ENCODE data around the gene GRIK5.
"Not testable (repeated sequence)": the region's sequence is repeated elsewhere in the genome, so short reads cannot be mapped to it uniquely, and the experiment has no call there.

Gene GRIK5

DNA sequence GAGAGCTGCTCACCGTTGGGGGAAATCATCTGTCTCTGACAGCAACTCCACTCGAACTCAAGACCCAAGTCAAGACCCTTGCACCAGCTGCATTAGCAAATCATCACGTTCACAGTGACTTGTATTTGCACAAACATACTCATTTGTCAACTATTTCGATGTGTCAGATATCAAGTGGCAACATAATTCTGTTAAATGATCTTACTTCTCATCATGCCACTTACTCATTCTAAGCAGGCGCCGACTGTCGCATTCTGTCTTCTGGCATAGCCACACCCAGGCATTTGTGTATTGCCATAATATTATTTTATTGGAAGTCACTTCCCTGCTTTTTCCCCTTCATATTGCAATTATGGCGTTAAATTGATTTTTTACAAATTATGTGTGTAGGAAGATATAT, 53.0 kb downstream of the GRIK5 start:
- no peak for DNase-seq (ENCODE audit: low read depth)

DNA sequence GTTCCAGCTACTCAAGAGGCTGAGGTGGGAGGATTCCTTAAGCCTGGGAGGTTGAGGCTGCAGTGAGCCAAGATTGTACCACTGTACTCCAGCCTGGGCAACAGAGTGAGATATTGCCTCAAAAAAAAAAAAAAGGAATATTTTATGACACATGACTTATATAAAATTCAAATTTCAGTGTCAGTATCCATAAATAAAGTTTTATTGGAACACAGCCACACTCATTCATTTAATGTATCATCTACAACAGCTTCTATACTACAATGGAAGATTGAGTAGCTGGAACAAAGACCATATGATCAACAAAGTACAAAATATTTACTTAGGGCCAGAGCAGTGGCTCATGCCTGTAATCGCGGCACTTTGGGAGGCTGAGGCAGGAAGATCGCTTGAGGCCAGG, 57.3 kb downstream of the GRIK5 start:
- DNase-seq (ENCODE audit: low read depth) = not testable (repeated sequence)

DNA sequence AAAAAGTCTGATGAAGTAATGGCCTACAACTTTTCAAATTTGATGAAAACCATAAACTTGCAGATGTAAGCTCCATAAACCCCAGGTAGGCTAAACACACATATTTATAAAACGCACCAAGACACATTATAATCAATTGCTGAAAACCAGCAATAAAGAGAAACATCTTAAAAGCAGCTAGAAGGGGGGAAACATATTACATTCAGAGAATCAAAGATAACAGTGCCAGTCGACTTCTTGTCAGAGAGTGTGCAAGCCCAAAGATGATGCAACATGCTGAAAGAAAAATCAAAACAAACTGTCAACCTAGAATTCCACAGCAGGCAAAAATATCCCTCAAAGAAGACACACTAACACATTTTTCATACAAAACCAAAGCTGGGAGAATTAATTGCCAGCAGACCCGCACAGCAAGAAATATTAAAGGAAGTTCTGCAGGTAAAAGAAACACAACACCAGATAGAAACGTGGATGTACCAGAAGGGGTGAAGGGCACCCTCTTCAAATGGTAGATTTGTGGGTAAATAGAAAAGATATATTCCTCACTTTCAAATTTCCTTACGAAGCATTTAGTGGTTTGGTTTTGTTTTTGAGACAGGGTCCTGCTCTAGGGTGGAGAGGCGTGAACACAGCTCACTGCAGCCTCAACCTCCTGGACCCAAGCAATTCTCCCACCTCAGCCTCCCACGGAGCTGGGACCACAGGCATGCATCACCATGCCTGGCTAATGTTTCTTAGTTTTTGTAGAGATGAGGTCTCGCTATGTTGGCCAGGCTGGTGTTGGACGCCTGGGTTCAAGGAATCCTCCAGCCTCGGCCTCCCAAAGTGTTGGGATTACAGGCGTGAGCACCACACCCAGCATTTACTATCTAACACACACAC, 59.5 kb downstream of the GRIK5 start:
- no peak for DNase-seq (ENCODE audit: low read depth)

DNA sequence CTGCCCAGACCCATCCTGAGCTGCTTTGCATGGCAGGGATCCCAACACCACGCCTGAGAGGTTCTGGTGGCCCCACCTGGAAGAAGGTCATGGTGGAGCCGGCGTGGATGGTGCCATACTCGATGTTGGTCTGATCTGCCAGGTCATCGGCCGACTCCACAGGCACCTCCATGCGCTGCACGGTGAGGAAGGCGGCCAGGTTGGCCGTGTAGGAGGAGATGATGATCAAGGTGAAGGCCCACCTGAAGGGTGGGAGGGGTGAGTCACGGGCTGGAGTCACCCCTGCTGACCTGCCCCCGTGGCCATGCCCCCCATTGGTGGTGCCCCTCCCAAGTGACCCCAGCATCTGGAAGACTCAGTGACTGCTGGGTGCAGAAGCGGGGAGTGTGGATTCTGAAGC, 63.4 kb downstream of the GRIK5 start:
- DNase-seq (ENCODE audit: low read depth) = no peak

DNA sequence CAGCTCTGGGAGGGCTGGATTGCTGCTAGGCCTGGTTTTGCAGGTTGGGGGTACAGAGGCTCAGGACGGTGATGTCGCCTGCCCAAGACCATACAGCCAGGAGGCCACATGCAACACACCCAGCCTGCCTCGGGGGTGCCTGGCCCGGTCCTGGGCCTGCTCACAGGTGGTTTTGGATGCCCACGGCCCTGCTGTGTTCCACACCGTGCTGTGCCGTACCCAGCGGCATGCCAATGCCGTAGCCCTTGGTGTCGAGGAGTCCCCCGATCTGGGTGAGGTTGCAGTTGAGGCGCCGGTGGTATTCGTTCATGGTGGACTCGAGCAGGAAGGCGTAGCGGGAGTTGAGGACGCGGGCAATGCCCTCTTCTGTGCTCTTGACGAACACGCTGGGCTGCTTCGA, 64.5 kb downstream of the GRIK5 start:
- DNase-seq (ENCODE audit: low read depth) = no peak

DNA sequence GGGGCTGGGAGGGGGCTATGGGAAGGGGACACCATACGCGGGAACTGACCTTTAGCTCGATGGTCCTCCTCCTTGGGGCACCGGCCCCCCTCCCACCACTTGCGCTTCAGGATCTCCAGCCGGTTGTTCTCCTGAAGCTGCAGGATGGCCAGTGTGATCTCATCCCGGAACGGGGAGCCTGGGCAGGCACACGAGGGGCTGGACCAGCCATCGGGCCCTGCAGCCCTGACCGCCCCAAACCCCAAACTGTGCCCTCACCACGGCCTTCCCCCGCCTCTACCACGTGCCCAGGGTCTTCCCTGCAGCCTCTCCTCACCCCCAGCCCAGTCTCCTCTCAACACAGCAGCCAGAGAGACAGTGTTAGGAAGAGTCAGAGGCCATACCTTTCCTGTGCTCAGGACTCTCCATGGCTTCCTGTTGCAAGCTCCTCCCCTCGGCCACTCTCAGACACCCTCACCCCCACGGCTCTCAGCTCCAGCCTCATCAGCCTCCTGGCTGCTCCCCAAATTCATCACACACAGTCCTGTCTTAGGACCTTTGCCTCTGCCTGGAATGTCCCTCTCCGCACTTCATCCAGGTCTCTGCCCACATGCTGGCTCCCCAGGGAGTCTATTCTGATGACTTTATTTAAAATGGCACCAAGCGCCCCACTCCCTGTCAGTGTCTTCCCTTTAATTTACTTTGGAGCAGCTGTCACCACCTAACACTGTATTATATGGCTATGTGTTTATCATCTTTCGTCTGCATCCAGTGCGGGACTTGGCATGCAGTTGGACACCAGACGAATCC, 66.3 kb downstream of the GRIK5 start:
- no peak for DNase-seq (ENCODE audit: low read depth)

DNA sequence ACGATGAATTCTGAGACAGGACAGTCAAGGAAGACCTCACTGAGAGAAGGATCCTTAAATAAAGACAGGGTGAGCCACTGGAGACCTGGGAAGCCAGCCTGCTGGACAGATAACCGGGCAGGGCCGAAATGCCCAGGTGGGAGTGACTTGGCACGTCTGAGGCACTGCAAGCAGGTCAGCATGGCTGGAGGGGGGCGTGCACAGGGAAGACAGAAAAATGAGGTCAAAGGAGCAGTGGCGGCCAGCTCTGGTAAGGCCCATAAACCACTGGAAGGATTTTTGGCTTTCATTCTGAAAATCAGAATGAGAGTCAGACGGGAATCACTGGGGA, 70.2 kb downstream of the GRIK5 start:
- DNase-seq (ENCODE audit: low read depth) = no peak

DNA sequence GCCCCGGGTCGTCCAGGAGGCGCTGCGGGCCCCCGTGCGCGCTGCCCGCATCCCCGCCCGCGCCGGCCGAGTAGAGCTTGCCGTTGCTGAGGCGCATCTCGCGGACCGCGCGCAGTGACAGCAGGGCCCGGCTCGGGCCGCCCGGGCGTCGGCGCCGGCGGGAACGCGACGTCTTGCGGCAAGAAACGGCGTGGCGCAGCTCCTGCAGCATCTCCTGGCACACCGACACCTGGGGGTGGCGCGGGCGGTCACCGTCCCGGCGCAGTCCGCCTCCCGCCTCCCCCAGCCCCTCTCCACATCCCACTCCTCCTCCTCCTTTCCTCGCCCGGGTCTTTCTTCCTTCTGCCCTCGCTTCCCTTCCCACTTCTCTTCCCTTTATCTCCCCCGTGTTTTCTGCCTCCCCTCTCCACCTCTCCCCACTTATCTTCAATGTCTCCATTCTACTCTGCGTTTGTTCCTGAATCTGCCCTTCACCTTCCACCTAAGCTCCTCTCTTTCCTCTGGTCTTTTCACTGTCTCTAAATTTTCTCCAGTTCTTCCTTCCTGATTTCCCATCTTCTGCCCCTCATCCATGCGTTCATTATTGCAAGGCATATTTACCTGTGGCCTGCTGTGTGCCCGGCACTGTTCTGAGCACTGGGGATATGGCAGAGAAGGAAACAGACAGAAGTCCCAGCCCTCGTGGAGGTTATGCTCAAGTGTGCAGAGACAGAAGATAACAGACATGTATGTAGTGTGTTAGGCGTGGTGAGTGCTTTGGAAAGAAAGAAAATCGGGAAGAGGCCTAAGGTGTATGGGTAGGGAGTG, 70.7 kb downstream of the GRIK5 start:
- DNase-seq (ENCODE audit: low read depth) = no peak

DNA sequence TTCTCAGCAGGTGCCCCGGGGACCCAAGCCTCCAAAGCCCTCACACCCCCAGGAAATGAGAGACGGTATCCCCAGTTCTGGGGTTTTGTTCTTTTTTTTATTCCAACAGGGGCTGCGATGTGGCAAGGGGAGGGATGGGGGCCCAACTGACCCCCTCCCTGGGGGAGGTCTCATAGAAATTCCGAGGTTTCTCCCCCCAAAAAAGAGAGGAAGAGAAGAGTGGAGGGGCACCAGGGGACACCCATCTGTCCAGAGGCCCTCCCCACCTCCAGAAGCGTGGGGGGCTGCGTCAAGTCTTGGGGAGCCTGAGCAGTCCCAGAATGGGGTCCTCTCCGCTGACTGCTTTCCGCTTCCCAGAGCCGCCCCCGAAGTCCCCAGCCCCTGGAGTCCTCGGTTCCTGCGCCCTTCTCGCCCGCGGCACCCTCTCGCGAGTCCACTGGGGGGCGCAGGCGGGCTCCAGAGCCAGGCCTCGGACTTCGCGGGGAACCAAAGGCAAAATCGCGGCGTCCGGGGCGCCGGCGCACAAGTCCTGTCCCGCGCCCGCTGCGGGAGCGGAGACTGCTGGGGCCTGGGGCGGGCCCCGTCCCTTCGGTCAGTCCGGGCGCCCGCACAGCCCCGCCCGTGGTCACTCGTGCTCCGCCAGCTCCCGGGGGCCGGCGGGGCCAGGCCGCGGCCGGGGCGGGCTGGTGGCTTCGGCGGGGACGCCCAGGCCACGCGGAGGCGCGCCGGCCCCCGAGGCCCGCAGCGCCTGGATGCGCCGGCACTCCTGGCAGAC, 71.6 kb downstream of the GRIK5 start:
- DNase-seq (ENCODE audit: low read depth) = peak; percentile 26

DNA sequence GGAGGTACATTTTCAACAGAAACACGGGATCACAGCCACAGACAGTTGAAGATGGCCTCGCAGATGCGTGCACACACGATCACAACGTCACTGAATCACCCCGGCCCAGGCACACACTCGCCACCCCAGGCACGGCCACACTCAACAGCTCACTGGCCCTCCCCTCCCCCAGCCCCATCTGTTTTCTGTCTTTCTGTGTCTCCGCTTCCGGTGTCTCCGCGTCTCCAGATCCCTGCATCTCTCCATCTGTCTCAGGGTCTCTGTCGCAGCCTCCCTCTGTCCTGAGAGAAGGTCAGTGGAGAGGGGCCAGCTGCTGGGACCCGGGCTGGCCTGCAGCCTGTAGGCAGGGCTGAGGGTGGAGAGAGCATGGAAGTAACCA, 72.2 kb downstream of the GRIK5 start:
- DNase-seq (ENCODE audit: low read depth) = no peak

DNA sequence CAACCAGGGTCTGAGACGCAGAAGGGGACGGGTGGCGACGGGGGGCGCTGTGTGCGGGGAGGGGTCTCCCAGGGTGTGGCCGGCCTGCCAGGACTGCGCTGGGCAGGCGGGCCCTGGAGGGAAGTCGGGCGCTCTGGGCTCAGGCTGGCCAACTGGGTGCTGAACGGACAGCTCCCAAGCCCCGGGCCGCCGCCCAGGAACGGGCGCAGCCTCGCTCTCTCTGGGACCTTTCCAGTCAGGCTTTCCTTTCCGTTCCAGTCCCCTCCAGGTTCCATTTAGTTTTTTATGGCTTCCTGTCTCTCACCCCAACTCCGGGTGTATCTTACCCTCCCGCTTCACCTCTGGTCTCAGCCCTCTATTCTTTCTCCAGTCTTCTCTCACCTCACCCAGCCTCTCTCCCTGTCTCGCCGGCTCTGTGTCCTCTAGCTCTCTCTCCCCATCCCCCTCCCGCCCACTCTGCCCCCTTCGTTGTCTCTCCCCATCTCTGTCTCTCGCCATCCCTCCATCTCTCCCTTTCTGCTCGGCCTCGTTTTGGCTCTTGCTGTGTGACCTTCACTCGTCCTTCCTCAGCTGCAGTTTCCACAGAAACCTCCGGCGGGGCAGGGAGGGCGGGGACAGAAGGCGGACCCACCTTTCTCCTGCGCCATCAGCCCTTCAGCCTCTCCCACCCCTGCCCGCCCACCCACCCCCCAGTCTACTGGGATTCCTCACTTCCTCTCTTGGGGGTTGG, 72.7 kb downstream of the GRIK5 start:
- DNase-seq (ENCODE audit: low read depth) = peak; percentile 11

DNA sequence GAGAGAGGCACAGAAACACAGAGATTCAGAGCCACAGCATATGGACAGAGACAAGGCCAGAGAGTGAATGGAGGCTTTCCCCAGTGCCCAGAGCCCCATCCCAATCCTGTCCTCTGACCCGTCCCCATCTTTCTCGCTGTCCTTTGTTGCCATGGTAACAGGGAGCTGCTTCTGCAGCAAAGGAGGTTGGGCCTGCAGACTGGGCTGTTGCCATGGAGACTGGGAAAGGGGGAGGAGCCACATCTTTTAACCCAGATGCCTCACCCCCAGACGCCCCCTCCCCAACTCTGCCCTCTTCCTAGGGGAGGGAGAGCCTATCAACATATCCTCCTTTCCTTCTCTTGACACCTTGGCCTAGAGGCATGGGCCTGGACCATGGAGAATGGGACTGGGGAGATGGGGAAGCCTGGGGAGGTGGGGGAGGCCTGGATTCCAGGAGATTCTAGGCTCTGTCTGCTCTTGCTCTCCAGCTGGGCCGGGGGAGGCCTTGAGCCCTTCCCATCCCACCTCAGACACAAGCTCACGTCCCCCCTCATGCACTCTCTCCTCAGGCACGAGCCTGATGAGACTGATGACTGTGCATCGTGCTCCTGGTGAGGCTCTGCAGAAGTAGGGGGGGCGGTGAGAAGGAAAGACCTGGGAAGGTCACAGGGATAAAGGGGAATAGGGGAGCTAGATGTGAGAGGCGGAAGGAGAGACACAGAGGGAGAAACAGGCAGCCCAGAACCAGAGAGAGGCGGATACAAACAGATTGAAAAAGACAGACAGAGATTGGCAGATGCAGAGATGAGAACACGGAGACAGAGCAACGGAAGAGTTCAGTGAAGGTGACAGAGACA, 73.8 kb downstream of the GRIK5 start:
- DNase-seq (ENCODE audit: low read depth) = no peak

DNA sequence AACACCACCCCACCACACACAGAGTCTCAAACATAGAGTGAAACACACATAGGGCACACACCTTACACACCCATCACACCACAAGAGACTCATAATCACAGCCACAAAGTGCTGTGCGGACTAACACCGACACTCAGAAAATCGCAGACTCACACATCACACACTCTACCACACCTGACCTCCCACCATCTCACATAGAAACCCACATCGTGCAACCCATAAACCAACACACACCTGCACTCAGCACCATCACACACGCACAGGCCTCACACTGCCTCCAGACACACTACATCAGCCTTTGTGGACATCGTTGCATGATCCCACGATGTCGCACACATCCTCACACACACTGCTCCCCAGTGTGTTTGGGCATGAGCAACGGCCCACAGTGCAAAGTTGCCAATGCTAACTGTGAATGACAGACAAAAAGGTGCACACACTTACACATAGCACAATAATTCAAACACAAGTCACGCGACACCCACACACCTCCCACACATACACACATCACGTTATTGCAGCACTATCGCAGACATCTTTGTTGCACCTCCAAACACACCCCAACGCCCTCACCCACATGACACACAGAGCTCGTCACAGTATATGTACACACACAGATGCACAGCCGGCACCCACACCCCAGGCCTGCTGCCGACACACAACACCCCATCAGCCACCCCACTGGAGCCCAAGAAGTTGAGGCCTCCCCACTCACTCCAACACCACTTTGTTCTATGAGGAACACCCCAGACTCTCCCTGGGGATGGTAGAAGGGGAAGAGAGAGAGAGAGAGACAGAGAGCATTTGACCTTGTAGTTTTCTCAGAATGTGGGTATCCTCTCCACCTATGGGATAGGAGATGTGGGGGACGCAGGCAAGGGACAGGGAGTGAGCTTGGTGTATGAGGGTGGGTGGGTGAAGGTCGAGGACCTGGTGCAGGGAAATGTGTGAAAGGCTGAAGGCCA, 74.7 kb downstream of the GRIK5 start:
- DNase-seq (ENCODE audit: low read depth) = no peak

DNA sequence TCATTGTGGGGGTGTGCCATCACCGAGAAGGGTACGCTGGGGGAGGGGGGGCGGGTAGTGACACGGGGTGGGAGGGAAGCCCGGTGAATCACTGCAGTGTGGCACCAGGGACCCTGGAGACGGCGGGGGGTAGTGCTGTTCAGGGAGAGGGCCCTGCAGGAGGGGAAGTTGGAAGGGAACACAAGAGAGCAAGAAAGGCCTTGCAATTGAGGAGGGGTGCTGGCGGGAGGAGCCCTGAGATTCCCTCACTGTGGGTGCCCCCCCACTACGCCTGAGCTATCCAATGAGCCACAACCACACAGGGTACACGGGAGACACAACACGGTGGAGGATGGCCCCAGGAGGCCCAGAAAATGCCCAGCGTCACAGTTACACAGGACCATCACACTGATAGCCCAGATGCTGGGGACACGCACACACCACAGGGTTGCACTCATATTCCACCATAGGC, 75.5 kb downstream of the GRIK5 start:
- DNase-seq (ENCODE audit: low read depth) = peak; percentile 10

DNA sequence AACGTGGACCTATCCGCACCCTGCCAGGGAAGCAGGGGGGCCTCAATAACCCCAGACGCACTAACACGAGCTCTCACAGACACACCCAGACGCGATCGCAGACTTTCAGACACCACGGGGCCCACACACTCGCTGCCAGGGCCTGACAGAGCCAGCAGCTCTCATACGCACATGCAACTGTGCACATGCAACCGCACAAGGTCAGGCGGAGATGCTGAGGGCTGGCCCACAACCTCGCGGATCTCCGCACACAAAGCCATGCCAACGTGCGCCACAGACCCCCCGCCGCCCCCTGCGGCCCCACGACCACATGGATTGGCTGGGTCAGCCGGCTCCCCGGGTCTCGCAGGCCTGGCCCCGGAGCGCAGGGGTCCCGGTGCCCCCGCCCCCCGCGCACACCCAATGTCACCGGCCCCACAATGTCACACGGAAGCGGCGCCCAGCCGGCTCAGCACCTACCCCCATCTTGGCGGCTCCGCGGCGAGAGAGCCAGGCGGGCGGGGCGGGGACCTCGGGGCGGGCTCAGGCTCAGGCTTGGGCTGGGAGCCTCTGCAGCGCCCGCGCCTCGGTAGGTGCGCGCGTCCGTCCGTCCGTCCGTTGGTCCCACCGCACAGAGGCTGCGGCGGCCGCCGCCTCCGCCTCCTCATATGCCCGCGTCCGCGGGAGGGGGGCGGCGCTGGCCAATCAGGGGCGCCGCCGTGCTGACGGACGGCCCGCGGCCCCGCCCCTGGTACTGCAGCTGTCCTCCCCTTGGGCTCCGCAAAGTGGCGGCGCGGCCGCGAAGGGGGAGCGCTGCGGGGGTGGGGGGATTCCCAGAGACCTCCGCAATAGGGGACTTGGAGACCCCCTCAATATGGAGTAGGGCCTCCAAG, 76.2 kb downstream of the GRIK5 start, which contains the start of gene ATP1A3:
ATP1A3 (minus strand) TSS at position 619 of the 872 bp plus-strand sequence; CDS start at position 465, 154 bp downstream.
- DNase-seq (ENCODE audit: low read depth) = peak; percentile 56

DNA sequence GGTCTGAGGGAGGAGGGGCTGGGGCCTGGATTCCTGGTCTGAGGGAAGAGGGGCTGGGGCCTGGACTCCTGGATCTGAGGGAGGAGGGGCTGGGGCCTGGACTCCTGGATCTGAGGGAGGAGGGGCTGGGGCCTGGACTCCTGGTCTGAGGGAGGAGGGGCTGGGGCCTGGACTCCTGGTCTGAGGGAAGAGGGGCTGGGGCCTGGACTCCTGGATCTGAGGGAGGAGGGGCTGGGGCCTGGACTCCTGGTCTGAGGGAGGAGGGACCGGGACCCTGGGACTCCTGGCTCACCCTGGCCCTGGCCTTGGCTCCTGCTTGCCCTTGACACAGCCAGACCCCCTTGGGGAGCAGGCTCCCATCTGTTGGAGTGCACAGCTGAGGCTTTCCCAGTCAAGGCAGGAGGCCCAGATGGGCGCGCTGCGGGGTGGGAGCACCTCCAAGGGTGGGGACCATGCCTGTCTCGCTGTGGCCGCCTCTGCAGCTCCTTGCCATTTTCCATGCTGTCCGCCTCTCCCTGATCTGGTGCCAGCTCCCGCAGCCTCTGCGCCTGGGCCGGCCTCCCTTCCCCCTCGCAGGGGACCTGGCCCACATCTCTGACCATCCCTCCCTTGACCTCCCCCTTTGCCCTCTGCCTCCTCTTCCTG, 78.0 kb downstream of the GRIK5 start:
- DNase-seq (ENCODE audit: low read depth) = not testable (repeated sequence)

DNA sequence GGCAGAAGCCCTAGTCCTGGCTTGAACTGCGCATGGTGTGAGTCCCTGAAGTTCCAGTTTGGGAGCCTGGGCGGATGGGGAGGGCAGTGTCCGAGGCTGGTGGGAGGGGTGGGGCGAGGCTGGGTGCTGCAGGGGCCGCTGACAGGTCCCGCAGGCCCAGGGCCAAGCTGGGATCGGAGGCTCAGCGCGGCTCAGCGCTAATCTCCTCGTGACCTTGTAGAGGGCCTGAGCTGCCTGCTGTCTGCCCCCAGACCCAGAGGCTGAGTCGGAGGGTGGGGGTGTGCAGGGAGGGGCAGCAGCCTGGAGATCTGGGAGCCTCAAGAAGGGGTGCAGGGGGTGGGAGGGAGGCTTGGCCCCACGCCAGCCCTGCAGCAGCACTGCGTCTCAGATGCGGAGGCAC, 79.0 kb downstream of the GRIK5 start:
- no peak for DNase-seq (ENCODE audit: low read depth)
